Left hindlimb (tissue), 1 donor: ENCODE data around the gene SPATA6.
"Not testable (repeated sequence)": the region's sequence is repeated elsewhere in the genome, so short reads cannot be mapped to it uniquely, and the experiment has no call there.

Experiments
- DNase-seq: peaks from one replicate; pipeline ENCODE4 v3.0.0-alpha.2; 2018

The SPATA6 gene

DNA sequence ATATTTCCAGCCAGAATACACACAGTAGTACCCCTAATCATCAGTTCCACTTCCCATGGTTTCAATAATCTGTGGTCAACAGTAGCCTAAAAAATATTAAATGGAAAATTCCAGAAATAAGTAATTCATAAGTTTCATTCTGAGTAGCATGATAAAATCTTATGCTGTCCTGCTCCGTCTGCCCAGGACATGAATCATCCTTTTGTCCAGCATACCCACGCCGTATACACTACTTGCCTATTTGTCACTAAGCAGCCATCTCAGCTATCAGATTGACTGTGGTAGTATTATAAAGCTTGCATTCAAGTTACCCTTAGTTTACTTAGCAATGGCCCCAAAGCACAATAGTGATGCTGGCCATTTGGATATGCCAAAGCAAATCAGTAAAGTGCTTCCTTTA is 130.8 kb downstream of the SPATA6 start:
- no peak for DNase-seq

DNA sequence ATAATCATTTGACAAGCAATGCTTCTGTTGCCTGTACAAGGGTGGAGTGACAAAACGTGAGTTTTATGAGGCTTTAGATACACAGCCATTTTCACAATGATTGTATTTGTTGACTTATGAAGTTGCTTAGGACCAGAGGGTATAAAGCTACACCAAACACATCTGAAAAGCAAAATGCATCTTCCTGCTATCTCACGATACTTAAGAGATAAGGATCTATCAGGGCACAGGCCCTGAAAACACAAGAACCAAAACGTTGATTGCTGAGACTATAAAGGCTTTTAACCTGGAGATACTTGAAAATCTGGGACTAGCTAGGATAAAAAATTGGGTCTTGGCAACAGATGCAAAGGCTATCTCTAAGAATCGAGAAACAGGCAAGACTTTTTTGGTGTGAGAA is 133.7 kb downstream of the SPATA6 start:
- no peak for DNase-seq

- DNase-seq = no peak
Measured at GRCh38 chr1:48333316-48333715, 138.7 kb downstream of the SPATA6 start.

DNA sequence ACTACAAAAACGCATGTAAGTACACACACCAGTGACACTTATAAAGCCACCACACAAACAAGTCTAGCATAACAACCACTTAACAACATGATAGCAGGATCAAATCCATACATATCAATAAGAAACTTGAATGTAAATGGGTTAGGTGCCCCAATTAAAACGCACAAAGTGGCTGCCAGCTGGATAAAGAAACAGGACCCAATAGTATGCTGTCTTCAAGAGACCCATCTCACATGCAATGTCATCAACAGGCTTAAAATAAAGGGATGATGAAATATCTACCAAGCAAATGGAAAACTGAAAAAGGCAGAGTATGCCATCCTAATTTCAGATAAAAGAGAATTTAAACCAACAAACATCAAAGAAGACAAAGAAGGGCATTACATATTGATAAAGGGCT is 139.9 kb downstream of the SPATA6 start:
- DNase-seq = no peak

- no peak for DNase-seq
Measured at GRCh38 chr1:48329905-48330304, 142.1 kb downstream of the SPATA6 start.

- DNase-seq = no peak
Measured at GRCh38 chr1:48329486-48329885, 142.5 kb downstream of the SPATA6 start.

DNA sequence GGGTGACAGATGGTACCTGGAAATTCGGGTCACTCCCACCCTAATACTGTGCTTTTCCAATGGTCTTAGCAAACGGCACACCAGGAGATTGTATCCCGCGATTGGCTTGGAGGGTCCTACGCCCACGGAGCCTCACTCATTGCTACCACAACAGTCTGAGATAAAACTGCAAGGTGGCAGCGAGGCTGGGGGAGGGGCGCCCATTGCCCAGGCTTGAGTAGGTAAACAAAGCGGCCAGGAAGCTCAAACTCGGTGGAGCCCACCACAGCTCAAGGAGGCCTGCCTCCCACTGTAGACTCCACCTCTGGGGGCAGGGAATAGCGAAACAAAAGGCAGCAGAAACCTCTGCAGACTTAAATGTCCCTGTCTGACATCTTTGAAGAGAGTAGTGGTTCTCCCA is 160.2 kb downstream of the SPATA6 start:
- not testable (repeated sequence) for DNase-seq

DNA sequence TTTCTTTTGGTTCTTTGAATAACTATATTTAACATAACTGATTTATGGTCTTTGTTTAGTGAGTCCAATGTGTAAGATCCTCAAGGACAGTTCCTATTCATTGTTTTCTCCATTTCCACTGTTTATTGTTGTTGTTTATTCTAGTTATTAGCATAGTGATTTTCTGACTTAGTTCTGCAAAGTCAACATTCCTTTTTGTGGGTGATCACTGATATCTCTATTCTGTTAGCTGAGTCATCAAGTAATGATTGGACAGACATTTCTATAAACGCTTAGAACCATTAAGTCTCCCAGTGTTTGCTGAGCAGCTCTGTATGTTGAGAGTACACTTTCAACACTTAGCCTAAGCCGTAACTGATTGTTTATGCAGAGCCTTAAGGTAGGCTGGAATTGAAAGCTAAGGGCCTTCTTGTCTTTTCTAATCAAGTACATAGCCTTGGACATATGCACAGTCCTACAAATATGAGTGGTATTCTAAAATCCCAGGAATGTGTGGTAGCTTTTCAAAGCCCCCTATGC is 162.4 kb downstream of the SPATA6 start:
- DNase-seq = no peak

DNA sequence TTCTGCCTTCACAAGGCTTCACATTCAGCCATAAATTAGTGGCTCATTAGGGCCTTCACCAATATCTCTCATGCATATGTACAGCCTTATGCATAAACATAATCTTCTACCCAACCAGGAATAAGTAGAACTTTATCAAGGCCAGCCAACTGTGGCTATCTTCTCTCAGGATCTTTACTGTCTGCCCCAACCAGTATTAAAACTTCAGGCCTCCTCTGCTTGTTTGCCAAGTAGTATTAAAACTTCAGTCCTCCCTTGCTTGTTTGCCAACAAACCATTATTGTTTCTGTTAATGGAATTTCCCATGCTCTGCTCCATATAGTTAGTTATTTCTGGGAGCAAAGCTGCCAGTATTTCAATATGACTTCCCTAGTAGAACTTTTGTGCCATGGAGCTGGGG is 169.4 kb downstream of the SPATA6 start:
- DNase-seq = no peak

GRCh38 chr1:48294656-48295055 is 177.3 kb downstream of the SPATA6 start:
- DNase-seq = no peak

- not testable (repeated sequence) for DNase-seq
Measured at GRCh38 chr1:48294094-48294493, 177.9 kb downstream of the SPATA6 start.

GRCh38 chr1:48292706-48293105 is 179.3 kb downstream of the SPATA6 start:
- DNase-seq = no peak

- DNase-seq = no peak
Measured at GRCh38 chr1:48291421-48291820, 180.6 kb downstream of the SPATA6 start.

DNA sequence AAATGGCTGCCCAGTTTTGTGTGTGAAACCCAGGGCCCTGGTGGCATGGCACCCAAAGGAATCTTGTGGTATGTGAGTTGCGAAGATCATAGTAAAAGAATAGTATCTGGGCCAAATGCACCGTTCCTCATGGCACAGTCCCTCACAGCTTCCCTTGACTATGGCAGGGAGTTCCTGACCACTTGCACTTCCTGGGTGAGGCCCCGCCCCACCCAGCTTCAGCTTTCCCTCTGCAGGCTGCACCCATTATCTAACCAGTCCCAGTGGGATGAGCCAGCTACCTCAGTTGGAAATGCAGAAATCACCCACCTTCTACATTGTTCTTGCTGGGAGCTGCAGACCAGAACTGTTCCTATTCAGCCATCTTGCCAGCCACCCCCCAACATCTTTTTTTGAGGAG is 186.5 kb downstream of the SPATA6 start:
- DNase-seq = no peak

DNA sequence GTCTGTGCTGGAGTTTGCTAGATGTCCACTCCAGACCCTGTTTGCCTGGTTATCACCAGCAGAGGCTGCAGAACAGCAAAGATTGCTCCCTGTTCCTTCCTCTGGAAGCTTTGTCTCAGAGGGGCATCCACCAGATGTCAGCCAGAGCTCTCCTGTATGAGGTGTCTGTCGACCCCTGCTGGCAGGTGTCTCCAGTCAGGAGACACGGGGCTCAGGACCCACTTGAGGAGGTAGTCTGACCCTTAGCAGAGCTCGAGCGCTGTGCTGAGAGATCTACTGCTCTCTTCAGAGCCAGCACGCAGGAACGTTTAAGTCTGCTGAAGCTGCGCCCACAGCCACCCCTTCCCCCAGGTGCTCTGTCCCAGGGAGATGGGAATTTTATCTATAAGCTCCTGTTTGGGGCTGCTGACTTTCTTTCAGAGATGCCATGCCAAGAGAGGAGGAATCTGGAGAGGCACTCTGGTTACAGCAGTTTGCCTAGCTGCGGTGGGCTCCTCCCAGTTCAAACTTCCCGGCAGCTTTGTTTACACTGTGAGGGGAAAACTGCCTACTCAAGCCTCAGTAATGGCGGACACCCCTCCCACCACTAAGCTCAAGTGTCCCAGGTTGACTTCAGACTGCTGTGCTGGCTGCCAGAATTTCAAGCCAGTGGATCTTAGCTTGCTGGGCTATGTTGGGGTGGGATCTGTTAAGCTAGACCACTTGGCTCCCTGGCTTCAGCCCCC is 187.1 kb downstream of the SPATA6 start:
- not testable (repeated sequence) for DNase-seq

- not testable (repeated sequence) for DNase-seq
Measured at GRCh38 chr1:48282329-48282728, 189.7 kb downstream of the SPATA6 start.

- DNase-seq = not testable (repeated sequence)
Measured at GRCh38 chr1:48277437-48277836, 194.6 kb downstream of the SPATA6 start.

DNA sequence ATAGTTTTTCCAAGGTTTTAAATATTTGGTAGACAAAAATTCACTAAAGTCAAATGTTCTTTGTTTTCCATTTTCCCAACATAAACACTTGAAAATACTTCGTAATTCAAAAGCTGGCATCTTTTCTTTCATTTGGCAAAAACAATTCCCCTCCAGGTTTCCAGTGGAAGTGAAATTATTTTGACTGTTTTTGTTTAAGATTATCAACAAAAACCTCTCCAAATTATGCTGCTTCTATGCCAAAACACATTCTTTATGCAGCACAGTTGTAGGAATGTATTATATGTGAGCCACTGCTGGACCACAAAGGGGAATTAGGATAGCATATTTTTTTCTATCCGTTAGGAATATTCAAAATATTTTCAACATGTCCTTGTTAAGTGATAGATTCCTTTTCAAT is 205.4 kb downstream of the SPATA6 start:
- DNase-seq = no peak

DNA sequence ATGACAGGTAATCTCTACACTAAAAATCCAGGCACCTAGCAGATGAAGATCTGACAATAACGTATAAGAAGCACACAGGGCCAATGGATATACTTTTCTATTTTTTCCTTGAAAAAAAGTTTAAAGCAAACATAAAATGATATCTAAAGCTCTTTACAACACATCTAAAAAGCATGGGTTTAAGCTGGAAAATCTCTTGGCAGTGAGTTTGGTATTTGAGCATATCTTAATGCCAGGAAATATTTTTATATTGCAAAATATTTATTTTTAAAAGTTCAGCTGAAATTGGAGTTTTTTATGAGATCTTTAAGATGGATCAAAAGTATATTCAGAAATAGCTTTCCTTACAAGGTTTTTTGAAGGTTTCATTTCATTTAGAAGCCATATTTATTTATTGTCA is 209.0 kb downstream of the SPATA6 start:
- DNase-seq = no peak

GRCh38 chr1:48261881-48262400 is 210.1 kb downstream of the SPATA6 start:
- no peak for DNase-seq

- no peak for DNase-seq
Measured at GRCh38 chr1:48258106-48258505, 213.9 kb downstream of the SPATA6 start.

DNA sequence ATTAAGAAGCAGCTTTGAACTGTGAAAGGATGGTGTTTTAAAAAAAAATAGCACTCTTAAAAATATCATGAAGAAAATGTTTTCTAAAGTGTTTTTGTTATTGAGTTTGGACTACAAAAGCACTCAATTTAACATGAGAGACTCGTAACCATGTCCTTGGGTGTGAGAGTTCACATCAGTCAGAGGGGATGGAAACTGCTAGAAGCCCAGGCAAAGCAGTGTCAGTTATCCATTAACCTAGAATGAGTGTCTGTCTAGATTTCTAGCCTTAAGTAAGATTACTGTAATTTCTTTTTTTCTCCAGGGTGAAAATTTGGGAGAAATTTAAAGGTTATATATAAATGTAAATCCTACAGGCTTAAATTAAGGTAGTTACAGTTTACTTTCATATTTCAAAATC is 217.8 kb downstream of the SPATA6 start:
- no peak for DNase-seq

DNA sequence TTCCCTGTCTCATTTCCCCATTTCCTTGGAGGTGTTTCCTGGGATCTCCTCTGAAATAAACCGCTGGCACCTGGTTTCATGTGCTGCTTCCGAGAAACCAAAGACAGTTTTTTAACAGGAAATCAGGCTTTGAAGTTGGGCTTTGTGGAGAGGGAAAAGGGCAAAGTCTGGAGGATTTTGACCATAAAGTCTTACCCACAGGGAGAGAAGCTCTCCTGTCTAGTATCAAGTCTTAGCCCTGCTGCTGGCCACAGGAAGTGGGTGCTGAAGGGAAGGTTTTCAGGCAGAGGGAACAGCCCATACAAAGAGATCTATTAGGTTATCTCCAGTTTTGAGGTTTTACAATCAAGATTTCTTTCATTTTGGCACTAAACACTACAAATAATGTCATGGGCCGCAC is 220.2 kb downstream of the SPATA6 start:
- DNase-seq = no peak

DNA sequence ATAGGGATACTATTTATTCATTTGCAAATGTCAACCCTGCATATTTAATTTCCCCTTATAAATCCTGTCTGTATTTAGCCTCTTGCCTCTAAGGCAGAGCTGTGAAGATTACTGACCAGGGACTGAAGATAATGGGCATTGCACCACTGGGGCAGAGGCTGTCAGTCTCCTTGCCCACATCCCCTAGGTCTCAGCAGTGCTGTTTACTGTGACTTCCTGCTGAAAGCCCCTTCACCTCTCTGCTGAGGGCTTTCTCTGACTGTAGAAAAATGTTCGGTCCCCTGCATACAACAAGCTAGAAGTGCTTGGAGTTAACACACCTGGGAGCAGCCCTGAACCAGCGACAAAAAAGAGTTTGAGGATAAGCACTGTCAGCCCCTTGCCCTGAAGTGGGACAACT is 220.7 kb downstream of the SPATA6 start:
- DNase-seq = no peak

DNA sequence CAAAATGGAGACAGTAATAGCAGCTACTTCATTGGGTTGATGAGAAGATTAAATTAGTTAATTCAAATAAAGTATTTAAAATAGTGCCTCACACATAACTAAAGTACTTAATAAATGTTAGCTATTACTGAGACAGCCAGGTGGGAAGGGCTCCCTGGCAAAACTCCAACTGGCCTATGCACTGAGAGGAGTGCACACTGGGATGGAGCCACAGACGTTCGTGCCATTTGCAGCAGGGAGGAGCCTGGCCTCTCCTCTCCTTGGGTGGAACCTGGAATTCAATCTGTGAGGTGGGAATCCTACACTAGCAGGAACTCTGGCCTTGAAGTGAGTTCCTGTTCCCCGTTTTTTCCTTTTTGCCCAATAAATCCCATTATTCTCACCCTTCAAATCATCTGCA is 221.4 kb downstream of the SPATA6 start:
- DNase-seq = no peak
